CD8-positive, alpha-beta memory T cell (primary cell): ENCODE results near the gene PRDM2. TPM values are rescaled to one million over a fixed set of nuclear protein-coding genes. Genes with fewer than 3 reads are reported as not detected.
A peak's percentile ranks its signal among the peaks of the same experiment; 100 is the strongest.

Source experiments
- CTCF ChIA-PET: fragments of 350-600 bp; sonication (Branson Sonifier 250); formaldehyde crosslinking; loops from one replicate; lab custom pipeline; 2021; ENCODE audit warnings: antibody characterized with exemption; lab: Charles Lee
- POLR2A ChIA-PET: fragments of 350-600 bp; sonication (Branson Sonifier 250); formaldehyde crosslinking; loops from one replicate; lab custom pipeline; 2021; ENCODE audit warnings: antibody characterized with exemption; lab: Charles Lee
- DNase-seq, 5 donors: peaks; one replicate each; pipeline versions ENCODE4 v3.0.0 to v3.0.0-alpha.2; 2020 to 2022; ENCODE audit warnings: mixed read lengths in 1 of 5
- H3K27ac ChIP-seq: one replicate; pipeline ENCODE4 v1.7.0; 2013; ENCODE audit warnings: low read depth, mild to moderate bottlenecking, low read length, moderate library complexity
- H3K27me3 ChIP-seq: 2 replicates; pipeline ENCODE4 v1.7.0; 2013; ENCODE audit warnings: low read length, mild to moderate bottlenecking; ENCODE audit not compliant: insufficient read depth, poor library complexity, severe bottlenecking
- H3K36me3 ChIP-seq: 2 replicates; pipeline ENCODE4 v1.7.0; 2013; ENCODE audit warnings: mild to moderate bottlenecking, low read length, moderate library complexity; ENCODE audit not compliant: insufficient read depth
- H3K4me1 ChIP-seq: 2 replicates; pipeline ENCODE4 v1.7.0; 2013; ENCODE audit warnings: mild to moderate bottlenecking, low read length, moderate library complexity; ENCODE audit not compliant: insufficient read depth
- H3K4me3 ChIP-seq: 2 replicates; pipeline ENCODE4 v1.7.0; 2013; ENCODE audit warnings: mild to moderate bottlenecking, low read length
- H3K9me3 ChIP-seq: 2 replicates; pipeline ENCODE4 v1.7.0; 2013; ENCODE audit warnings: mild to moderate bottlenecking, low read length
- H3K27ac Mint-ChIP-seq, 8 donors: one replicate each; pipeline ENCODE4 v1.8.0; 2020 to 2021; ENCODE audit warnings: mixed read lengths in 8 of 8, mild to moderate bottlenecking in 6 of 8, inconsistent platforms in 3 of 8, moderate library complexity in 3 of 8
- H3K27me3 Mint-ChIP-seq, 2 donors: one replicate each; pipeline ENCODE4 v1.8.0; 2020 to 2021; ENCODE audit warnings: mixed read lengths in 2 of 2, mild to moderate bottlenecking in 1 of 2, moderate library complexity in 1 of 2
- H3K36me3 Mint-ChIP-seq, 3 donors: one replicate each; pipeline ENCODE4 v1.8.0; 2020 to 2021; ENCODE audit warnings: mixed read lengths in 3 of 3, inconsistent platforms in 1 of 3, mild to moderate bottlenecking in 1 of 3
- H3K4me1 Mint-ChIP-seq, 3 donors: one replicate each; pipeline ENCODE4 v1.8.0; 2020 to 2021; ENCODE audit warnings: mixed read lengths in 3 of 3, inconsistent platforms in 1 of 3, mild to moderate bottlenecking in 1 of 3
- H3K4me3 Mint-ChIP-seq, 7 donors: one replicate each; pipeline ENCODE4 v1.8.0; 2020 to 2021; ENCODE audit warnings: mixed read lengths in 7 of 7, mild to moderate bottlenecking in 6 of 7, moderate library complexity in 4 of 7, inconsistent platforms in 2 of 7
- H3K9me3 Mint-ChIP-seq, 5 donors: one replicate each; pipeline ENCODE4 v1.8.0; 2020 to 2022; ENCODE audit warnings: mixed read lengths in 5 of 5, mild to moderate bottlenecking in 3 of 5, moderate library complexity in 2 of 5, inconsistent platforms in 1 of 5
- polyA plus RNA-seq: library from polyadenylated mRNA; unstranded; fragments of 300-500 nt; fragmentation: Illumina TruSeq; gene quantifications from one replicate; pipeline ENCODE4 v1.2.3, GENCODE V29; 2021
- total RNA-seq, 2 experiments: library from RNA; stranded (reverse); gene quantifications; one replicate each; pipeline ENCODE4 v1.2.3, GENCODE V29; 2021

Gene PRDM2
- total and polyA plus RNA-seq, 3 experiments from 2014 or later: 24.4 to 70.1 (median 67.9) TPM

DNA sequence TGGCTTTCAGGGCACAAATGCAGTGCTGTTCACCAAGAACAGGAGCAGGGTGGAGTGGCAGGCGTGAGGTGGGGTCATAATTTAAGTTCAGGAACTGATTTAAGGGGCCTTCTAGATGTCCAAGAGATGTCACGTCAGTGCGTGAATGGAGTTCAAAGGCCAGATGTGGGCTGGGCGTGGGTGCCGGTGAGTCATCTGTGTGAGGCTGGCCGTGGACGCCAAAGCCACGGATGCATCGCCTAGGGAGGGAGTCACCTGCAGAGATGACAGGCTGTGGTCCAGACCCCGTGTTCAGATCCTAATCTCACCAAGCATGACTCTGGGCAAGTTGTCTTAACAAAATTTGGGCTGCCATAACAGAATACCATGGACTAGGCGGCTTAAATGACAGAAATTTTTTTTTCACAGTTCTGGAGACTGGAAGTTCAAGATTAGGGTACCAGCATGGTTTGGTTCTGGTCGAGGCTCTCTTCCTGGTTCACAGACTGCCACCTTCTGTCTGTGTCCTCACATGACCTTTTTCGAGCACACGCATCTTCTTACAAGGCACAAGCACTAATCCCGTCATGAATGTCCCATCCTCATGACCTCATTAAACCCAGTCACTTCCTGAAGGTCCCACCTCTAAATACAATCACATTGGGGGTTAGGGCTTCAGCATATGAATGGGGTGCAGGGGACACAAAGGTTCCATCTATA lies 109.6 kb downstream of the PRDM2 start:
- Histone ChIP-seq H3K36me3 (no peaks in the 10 kb centered on the region), H3K27me3 (no peaks in the 10 kb centered on the region), H3K4me3 (no peak overlapping the region), H3K9me3 (no peaks in the 10 kb centered on the region), H3K27ac (no peak overlapping the region), H3K4me1 (peaks cover 7% of the 10 kb centered on the region)
- Mint-ChIP-seq H3K27ac (peak overlapping the region in 7 of 8 donors; percentile 30 to 75 (median 54)), H3K9me3 (no peaks in the 10 kb centered on the region), H3K4me3 (peak overlapping the region in 1 of 7 donors; percentile 54), H3K4me1 (peaks cover 52 to 73% (median 52%) of the 10 kb centered on the region in 3 donors), H3K36me3 (peaks cover 0 to 41% (median 7%) of the 10 kb centered on the region in 3 donors), H3K27me3 (peaks cover 0 to 2% of the 10 kb centered on the region in 2 donors)
- POLR2A ChIA-PET: no interaction called here
- CTCF ChIA-PET: no interaction called here
- peak in 1 of 5 donors; percentile 58 for DNase-seq

DNA sequence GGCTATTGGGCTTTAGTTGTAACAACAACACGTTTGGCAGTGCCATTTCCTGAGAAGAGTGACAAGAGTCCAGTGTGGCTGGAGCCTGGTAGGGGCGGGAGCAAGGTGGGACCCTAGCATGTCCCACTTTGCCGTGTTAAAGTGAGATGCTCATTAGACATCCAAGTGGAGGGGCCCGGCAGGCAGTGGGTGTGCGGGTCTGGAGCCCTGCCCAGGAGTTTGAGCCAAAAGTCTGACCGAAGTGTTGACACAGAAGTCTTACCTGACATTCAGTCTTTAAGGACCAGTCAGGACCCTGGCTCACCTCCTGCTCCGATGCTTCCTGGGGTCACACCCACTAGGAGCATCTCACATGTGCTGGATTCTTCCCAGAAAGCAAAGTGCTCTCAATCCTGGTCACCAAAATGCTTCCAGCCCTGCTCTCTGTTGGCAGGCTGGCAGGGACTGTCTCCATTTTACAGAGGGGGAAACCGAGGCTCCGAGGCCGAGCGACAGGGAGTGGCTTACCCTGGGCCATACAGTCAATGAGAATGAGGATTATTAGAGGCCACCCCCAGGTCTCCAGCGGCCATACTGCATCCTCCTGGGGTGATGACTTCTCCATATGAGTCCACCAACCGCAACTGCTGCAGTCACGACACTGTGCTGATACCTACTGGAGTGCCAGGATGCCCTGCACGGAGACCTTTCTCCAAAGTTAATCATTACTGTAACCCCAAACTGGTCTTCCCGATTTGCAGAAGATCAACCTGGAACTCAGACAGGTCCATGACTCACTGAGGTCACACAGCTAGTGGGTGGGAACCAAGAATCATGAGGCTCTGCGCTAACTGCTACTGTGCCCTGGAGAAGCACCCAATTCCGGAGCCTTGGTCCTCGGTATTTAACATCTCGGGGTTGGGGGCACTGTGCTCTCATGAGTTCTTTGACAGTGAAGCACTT lies 112.7 kb downstream of the PRDM2 start:
- Histone ChIP-seq H3K9me3 (no peaks in the 10 kb centered on the region), H3K4me1 (peaks cover 7% of the 10 kb centered on the region), H3K36me3 (peaks cover 11% of the 10 kb centered on the region), H3K27ac (no peak overlapping the region), H3K4me3 (no peak overlapping the region), H3K27me3 (no peaks in the 10 kb centered on the region)
- POLR2A ChIA-PET: no interaction called here
- Mint-ChIP-seq H3K27ac (peak overlapping the region in 2 of 8 donors; percentile 14 to 74), H3K9me3 (no peaks in the 10 kb centered on the region), H3K36me3 (peaks cover 0 to 46% (median 7%) of the 10 kb centered on the region in 3 donors), H3K4me3 (peak overlapping the region in 2 of 7 donors; percentile 8 to 28), H3K4me1 (peaks cover 39 to 54% (median 42%) of the 10 kb centered on the region in 3 donors), H3K27me3 (peaks cover 0 to 2% of the 10 kb centered on the region in 2 donors)
- CTCF ChIA-PET: interaction anchor here (0.8 kb wide), 1 partner anchor 134 kb away, joined by 3 read pairs; no protein-coding TSS in a partner anchor
- no peak for DNase-seq

DNA sequence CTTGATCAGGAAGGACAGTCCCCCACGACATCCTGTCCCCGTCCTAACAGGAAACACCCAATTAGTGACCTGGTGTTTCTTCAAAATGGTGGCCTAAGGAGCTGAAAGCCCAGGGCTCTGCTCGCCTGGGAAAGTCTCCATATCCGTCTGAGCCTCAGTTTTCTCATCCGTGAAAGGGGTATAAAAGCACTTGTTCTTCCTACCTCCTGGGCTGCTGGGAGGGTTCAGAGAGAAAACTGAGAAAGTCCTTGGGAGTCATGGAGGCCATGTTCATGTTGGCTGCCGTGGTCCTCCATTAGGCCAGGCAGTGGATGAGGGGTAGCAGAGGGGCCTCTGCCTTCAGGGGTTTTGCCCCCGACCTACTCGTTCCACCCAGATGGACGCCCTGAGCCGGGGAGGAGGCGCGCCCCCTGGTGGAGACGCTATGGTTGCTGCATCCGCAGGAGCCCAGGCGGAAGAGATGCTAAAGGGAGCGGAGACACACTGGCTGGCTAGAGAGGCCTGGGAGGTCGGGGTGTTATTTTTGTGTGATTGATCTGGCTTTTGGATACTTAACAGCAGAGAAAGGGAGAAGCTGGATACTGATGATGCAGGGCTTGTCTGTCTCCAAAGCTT lies 113.5 kb downstream of the PRDM2 start:
- no peak overlapping the region for H3K4me3 ChIP-seq
- Mint-ChIP-seq H3K27ac (peak overlapping the region in 1 of 8 donors; percentile 34), H3K4me1 (peaks cover 36 to 48% (median 39%) of the 10 kb centered on the region in 3 donors), H3K4me3 (peak overlapping the region in 2 of 7 donors; percentile 8 to 28), H3K36me3 (peaks cover 0 to 47% (median 4%) of the 10 kb centered on the region in 3 donors), H3K27me3 (peaks cover 0 to 2% of the 10 kb centered on the region in 2 donors), H3K9me3 (no peaks in the 10 kb centered on the region)
- peaks cover 7% of the 10 kb centered on the region for H3K4me1 ChIP-seq
- H3K9me3 ChIP-seq: no peaks in the 10 kb centered on the region
- no peak overlapping the region for H3K27ac ChIP-seq
- H3K27me3 ChIP-seq: no peaks in the 10 kb centered on the region
- H3K36me3 ChIP-seq: peaks cover 11% of the 10 kb centered on the region
- POLR2A ChIA-PET: no interaction called here
- peak; percentile 20 to 67 (median 45) for DNase-seq
- CTCF ChIA-PET: interaction anchor here (0.7 to 1.6 kb wide), 5 partner anchors 40 to 158 kb away, joined by 3 to 4 read pairs (median 3); no protein-coding TSS in a partner anchor

DNA sequence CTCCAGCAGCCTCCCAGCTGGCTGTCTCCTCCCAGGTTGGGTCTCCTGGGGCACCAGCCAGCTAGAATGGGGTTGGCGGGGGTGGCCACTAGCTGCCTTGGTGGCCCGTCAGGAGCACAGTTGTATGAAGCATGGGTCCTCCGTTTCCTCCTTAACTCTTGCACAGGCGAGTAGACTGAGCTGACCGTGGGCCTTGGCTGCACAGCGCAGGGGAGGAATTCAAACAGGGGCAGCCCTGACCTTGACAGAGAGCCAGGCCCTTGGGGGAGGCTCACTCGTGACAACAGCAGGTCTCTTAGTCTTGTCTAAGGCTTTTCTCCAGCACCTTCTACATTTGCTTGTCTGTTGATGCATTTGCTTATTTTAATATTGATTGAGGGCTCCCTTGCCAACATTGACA lies 114.1 kb downstream of the PRDM2 start:
- Mint-ChIP-seq H3K4me1 (peaks cover 30 to 42% (median 33%) of the 10 kb centered on the region in 3 donors), H3K36me3 (peaks cover 0 to 47% (median 3%) of the 10 kb centered on the region in 3 donors), H3K4me3 (no peak overlapping the region), H3K27ac (no peak overlapping the region), H3K9me3 (no peaks in the 10 kb centered on the region), H3K27me3 (peaks cover 0 to 2% of the 10 kb centered on the region in 2 donors)
- Histone ChIP-seq H3K9me3 (no peaks in the 10 kb centered on the region), H3K4me3 (no peak overlapping the region), H3K27ac (no peak overlapping the region), H3K27me3 (no peaks in the 10 kb centered on the region), H3K36me3 (peaks cover 11% of the 10 kb centered on the region), H3K4me1 (peaks cover 7% of the 10 kb centered on the region)
- ChIA-PET POLR2A (no interaction called here), CTCF (interaction anchor here (0.7 to 1.6 kb wide), 4 partner anchors 41 to 159 kb away, joined by 3 to 4 read pairs (median 3); no protein-coding TSS in a partner anchor)
- DNase-seq: no peak

DNA sequence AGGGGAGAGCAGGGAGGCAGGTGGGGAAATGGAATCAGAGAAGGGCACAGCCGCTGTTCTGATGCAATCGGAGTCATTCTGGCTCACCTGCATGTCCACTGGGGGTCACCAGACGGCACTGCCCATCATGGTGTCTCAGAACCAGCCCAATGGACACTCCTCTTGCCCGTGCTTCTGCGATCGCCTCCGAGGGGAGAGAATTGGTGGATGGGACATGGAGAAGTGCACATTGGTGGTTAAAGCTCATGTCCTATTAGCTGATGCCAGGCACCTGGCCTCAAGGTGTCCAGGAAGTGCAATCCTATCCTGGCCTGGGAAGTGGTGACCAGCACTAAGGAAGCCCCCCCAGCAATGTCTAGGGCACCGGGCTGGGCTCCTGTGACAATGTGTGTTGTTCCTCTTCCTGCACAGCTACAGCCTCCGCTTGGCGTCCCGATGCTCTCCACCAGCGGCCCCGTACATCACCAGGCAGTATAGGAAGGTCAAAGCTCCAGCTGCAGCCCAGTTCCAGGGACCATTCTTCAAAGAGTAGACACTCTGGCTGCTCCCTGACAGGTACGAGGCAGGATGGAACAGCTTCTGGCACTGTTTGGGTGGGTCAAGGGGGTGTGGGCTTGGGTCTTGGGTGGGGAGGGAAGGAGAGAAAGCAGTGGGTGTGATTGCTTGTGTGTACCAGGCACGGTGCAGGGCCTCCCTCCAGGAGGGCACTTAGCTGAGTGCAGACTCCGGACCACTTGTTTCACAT lies 116.2 kb downstream of the PRDM2 start:
- Histone ChIP-seq H3K36me3 (peaks cover 11% of the 10 kb centered on the region), H3K27me3 (no peaks in the 10 kb centered on the region), H3K27ac (no peak overlapping the region), H3K4me1 (peaks cover 7% of the 10 kb centered on the region), H3K4me3 (no peak overlapping the region), H3K9me3 (no peaks in the 10 kb centered on the region)
- Mint-ChIP-seq H3K36me3 (peaks cover 0 to 55% (median 9%) of the 10 kb centered on the region in 3 donors), H3K9me3 (no peaks in the 10 kb centered on the region), H3K4me1 (peaks cover 19 to 28% (median 22%) of the 10 kb centered on the region in 3 donors), H3K27me3 (peaks cover 0 to 2% of the 10 kb centered on the region in 2 donors), H3K27ac (peak overlapping the region in 2 of 8 donors; percentile 47 to 66), H3K4me3 (no peak overlapping the region)
- POLR2A ChIA-PET: no interaction called here
- CTCF ChIA-PET: interaction anchor here (1.8 kb wide), 1 partner anchor 151 kb away, joined by 7 read pairs; no protein-coding TSS in a partner anchor
- no peak for DNase-seq

DNA sequence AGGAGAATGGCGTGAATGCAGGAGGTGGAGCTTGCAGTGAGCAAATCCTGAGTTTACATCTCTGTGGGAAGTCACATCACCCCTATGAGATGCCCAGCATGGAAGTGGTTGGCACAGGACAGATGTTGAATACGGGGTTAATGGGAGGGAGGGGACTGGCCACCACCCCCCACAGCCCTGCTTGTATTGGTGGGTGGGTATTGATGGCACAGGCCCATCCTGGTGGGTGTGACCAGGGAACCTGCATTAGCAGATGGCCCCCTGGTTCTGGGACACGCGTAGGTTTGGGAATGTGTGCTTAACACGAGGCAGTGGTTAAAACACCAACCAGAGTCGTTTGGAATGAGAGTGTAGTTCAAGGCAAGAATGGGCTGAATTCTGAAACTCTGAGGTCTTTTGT lies 117.9 kb downstream of the PRDM2 start:
- Mint-ChIP-seq H3K27ac (no peak overlapping the region), H3K4me1 (peaks cover 8 to 11% (median 11%) of the 10 kb centered on the region in 3 donors), H3K4me3 (no peak overlapping the region), H3K27me3 (no peaks in the 10 kb centered on the region), H3K36me3 (peaks cover 0 to 66% (median 16%) of the 10 kb centered on the region in 3 donors), H3K9me3 (no peaks in the 10 kb centered on the region)
- peaks cover 11% of the 10 kb centered on the region for H3K36me3 ChIP-seq
- H3K4me1 ChIP-seq: peaks cover 7% of the 10 kb centered on the region
- ChIA-PET POLR2A (no interaction called here), CTCF (no interaction called here)
- H3K4me3 ChIP-seq: no peak overlapping the region
- H3K27me3 ChIP-seq: no peaks in the 10 kb centered on the region
- no peaks in the 10 kb centered on the region for H3K9me3 ChIP-seq
- H3K27ac ChIP-seq: no peak overlapping the region
- no peak for DNase-seq

DNA sequence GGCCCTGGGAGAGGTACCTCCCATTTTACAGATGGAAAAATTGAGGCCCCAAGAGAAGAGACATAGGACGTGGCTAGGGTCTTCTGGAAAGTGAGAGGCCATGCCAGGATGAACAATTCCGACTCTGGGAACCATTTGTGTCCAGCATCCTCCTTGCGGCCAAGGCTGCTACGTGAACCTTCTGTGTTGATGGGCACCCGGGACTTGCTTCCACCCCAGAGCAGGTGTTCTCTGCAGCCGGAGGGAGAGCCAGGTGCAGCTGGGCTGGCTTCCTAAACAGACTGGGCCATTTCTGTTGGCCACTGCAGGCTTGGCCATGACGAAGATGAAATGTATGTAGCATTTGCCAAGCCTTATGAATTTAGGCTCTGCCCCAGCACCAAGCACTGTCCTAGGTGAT lies 118.9 kb downstream of the PRDM2 start:
- no peak for DNase-seq
- no peak overlapping the region for H3K4me3 Mint-ChIP-seq
- H3K27ac Mint-ChIP-seq: peak overlapping the region in 1 of 8 donors; percentile 78
- peaks cover 0 to 70% (median 19%) of the 10 kb centered on the region in 3 donors for H3K36me3 Mint-ChIP-seq
- no peak overlapping the region for H3K27ac ChIP-seq
- peaks cover 0 to under 1% (median under 1%) of the 10 kb centered on the region in 3 donors for H3K4me1 Mint-ChIP-seq
- ChIA-PET CTCF (no interaction called here), POLR2A (no interaction called here)
- no peaks in the 10 kb centered on the region for H3K9me3 ChIP-seq
- no peaks in the 10 kb centered on the region for H3K27me3 ChIP-seq
- H3K36me3 ChIP-seq: peaks cover 11% of the 10 kb centered on the region
- no peak overlapping the region for H3K4me3 ChIP-seq
- no peaks in the 10 kb centered on the region for H3K4me1 ChIP-seq
- no peaks in the 10 kb centered on the region for H3K9me3 Mint-ChIP-seq
- no peaks in the 10 kb centered on the region for H3K27me3 Mint-ChIP-seq
